ENCODE measurements around the gene CFHR5. TPM values are rescaled to one million over a fixed set of nuclear protein-coding genes. Genes with fewer than 3 reads are reported as not detected.
"Not testable (repeated sequence)": the region's sequence is repeated elsewhere in the genome, so short reads cannot be mapped to it uniquely, and the experiment has no call there.

The CFHR5 gene
- not detected in 2 replicates for total RNA-seq (2014; rRNA removed; shearing (Covaris generic))
- polyA plus RNA-seq (2016; fragmentation: Nextera tagmentation; extraction: Ambion mirVana) = not detected in 2 replicates
- long read RNA-seq = 0 reads

GRCh38 chr1:196977278-196977677, at the start of gene CFHR5:
CFHR5 (plus strand) TSS chr1:196977556; CDS start chr1:196977665, 109 bp downstream.
- Mint-ChIP-seq H3K9me3 (no peaks in the 10 kb centered on the region), H3K4me3 (no peak within 1 kb of the TSS), H3K27ac (no peak within 1 kb of the TSS; the same call in 1 of the 2 replicates), H3K27me3 (ENCODE audit: insufficient read depth, low read depth, poor library complexity) (no peaks in the 10 kb centered on the region), H3K4me1 (no peaks in the 10 kb centered on the region), H3K36me3 (ENCODE audit: low read depth) (no peaks in the 10 kb centered on the region)
- Histone ChIP-seq H4K20me1 (replicated peaks; ENCODE audit: insufficient read depth) (no peaks in the 10 kb centered on the region), H3K27me3 (ENCODE audit: insufficient read depth) (no peaks in the 10 kb centered on the region), H2AFZ (no peak within 1 kb of the TSS; the same call in 1 of the 2 replicates), H3K4me1 (ENCODE audit: insufficient read depth) (no peaks in the 10 kb centered on the region), H3K9me2 (ENCODE audit: insufficient read depth) (no peaks in the 10 kb centered on the region), H3F3A (replicated peaks; ENCODE audit: low read depth) (no peaks in the 10 kb centered on the region), H3K79me2 (replicated peaks; ENCODE audit: insufficient read depth) (no peaks in the 10 kb centered on the region), H3K27ac (ENCODE audit: low read depth) (no peak within 1 kb of the TSS), H3K36me3 (ENCODE audit: insufficient read depth) (no peaks in the 10 kb centered on the region), H3K4me3 (no peak within 1 kb of the TSS), H3K4me2 (no peak within 1 kb of the TSS)
- TF ChIP-seq, protein P1, sequence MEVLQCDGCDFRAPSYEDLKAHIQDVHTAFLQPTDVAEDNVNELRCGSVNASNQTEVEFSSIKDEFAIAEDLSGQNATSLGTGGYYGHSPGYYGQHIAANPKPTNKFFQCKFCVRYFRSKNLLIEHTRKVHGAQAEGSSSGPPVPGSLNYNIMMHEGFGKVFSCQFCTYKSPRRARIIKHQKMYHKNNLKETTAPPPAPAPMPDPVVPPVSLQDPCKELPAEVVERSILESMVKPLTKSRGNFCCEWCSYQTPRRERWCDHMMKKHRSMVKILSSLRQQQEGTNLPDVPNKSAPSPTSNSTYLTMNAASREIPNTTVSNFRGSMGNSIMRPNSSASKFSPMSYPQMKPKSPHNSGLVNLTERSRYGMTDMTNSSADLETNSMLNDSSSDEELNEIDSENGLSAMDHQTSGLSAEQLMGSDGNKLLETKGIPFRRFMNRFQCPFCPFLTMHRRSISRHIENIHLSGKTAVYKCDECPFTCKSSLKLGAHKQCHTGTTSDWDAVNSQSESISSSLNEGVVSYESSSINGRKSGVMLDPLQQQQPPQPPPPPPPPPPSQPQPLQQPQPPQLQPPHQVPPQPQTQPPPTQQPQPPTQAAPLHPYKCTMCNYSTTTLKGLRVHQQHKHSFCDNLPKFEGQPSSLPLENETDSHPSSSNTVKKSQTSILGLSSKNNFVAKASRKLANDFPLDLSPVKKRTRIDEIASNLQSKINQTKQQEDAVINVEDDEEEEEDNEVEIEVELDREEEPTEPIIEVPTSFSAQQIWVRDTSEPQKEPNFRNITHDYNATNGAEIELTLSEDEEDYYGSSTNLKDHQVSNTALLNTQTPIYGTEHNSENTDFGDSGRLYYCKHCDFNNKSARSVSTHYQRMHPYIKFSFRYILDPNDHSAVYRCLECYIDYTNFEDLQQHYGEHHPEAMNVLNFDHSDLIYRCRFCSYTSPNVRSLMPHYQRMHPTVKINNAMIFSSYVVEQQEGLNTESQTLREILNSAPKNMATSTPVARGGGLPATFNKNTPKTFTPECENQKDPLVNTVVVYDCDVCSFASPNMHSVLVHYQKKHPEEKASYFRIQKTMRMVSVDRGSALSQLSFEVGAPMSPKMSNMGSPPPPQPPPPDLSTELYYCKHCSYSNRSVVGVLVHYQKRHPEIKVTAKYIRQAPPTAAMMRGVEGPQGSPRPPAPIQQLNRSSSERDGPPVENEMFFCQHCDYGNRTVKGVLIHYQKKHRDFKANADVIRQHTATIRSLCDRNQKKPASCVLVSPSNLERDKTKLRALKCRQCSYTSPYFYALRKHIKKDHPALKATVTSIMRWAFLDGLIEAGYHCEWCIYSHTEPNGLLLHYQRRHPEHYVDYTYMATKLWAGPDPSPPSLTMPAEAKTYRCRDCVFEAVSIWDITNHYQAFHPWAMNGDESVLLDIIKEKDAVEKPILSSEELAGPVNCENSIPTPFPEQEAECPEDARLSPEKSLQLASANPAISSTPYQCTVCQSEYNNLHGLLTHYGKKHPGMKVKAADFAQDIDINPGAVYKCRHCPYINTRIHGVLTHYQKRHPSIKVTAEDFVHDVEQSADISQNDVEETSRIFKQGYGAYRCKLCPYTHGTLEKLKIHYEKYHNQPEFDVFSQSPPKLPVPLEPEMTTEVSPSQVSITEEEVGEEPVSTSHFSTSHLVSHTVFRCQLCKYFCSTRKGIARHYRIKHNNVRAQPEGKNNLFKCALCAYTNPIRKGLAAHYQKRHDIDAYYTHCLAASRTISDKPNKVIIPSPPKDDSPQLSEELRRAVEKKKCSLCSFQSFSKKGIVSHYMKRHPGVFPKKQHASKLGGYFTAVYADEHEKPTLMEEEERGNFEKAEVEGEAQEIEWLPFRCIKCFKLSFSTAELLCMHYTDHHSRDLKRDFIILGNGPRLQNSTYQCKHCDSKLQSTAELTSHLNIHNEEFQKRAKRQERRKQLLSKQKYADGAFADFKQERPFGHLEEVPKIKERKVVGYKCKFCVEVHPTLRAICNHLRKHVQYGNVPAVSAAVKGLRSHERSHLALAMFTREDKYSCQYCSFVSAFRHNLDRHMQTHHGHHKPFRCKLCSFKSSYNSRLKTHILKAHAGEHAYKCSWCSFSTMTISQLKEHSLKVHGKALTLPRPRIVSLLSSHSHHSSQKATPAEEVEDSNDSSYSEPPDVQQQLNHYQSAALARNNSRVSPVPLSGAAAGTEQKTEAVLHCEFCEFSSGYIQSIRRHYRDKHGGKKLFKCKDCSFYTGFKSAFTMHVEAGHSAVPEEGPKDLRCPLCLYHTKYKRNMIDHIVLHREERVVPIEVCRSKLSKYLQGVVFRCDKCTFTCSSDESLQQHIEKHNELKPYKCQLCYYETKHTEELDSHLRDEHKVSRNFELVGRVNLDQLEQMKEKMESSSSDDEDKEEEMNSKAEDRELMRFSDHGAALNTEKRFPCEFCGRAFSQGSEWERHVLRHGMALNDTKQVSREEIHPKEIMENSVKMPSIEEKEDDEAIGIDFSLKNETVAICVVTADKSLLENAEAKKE (CRISPR knock-in tag; IDR thresholded peaks at IDR 0.05) = no peak
- no peak for TF ChIP-seq ZNF331 (CRISPR knock-in tag; IDR thresholded peaks at IDR 0.05; ENCODE audit: low read depth)
- TF ChIP-seq ZNF114 (CRISPR knock-in tag; IDR thresholded peaks at IDR 0.05) = no peak
- no peak for TF ChIP-seq JUNB (IDR thresholded peaks at IDR 0.05; ENCODE audit: unreplicated experiment)
- no peak for TF ChIP-seq NANOG (IDR thresholded peaks at IDR 0.05; ENCODE audit: borderline replicate concordance)
- TF ChIP-seq EZH2 (IDR thresholded peaks at IDR 0.05; ENCODE audit: low read depth, unreplicated experiment) = no peak
- no peak for TF ChIP-seq CREB1 (CRISPR knock-in tag; IDR thresholded peaks at IDR 0.05; ENCODE audit: low read depth)
- TF ChIP-seq CTCF (conservative IDR thresholded peaks at IDR 0.05; ENCODE audit: low read depth in 2 of 2) = no peak
- TF ChIP-seq ETS1 (IDR thresholded peaks at IDR 0.05) = no peak
- no peak for TF ChIP-seq STAT1 (IDR thresholded peaks at IDR 0.05; ENCODE audit: unreplicated experiment)
- TF ChIP-seq EZH2phosphoT487 (IDR thresholded peaks at IDR 0.05; ENCODE audit: unreplicated experiment) = no peak
- ATAC-seq (no peak), DNase-seq (ENCODE audit: low spot score) (no peak)

DNA sequence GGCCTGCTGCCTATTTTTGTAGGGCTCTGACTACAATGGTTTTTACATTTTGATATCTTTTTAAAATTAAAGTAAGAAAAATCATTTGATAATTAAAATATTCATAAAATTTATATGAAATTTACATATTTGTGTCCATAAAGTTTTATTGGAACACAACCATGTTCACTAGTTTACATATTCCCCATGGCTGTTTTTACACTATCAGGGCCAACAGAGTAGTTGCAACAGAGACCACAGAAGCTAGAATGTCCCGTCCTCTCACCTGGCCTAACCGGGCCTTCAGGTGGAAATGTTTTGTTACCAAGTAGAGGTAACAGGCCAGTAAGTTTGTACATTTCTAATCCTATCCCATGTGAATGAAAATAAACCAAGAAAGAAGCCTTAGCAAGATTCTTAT, 44.5 kb upstream of the CFHR5 start:
- not testable (repeated sequence) for H3K4me2 ChIP-seq; ATAC-seq; H3K9me2 ChIP-seq (ENCODE audit: insufficient read depth); H3K27ac ChIP-seq (ENCODE audit: low read depth); H3K27me3 ChIP-seq (ENCODE audit: insufficient read depth); DNase-seq (ENCODE audit: low spot score); H3K4me3 ChIP-seq; H3K4me1 ChIP-seq (ENCODE audit: insufficient read depth); H3K4me1 Mint-ChIP-seq; H3K27ac Mint-ChIP-seq; H3K27me3 Mint-ChIP-seq (ENCODE audit: insufficient read depth, low read depth, poor library complexity); H3F3A ChIP-seq (replicated peaks; ENCODE audit: low read depth); H4K20me1 ChIP-seq (replicated peaks; ENCODE audit: insufficient read depth); H2AFZ ChIP-seq; H3K36me3 Mint-ChIP-seq (ENCODE audit: low read depth); H3K79me2 ChIP-seq (replicated peaks; ENCODE audit: insufficient read depth); H3K9me3 Mint-ChIP-seq; H3K36me3 ChIP-seq (ENCODE audit: insufficient read depth); H3K4me3 Mint-ChIP-seq

Data from GM23338 (cell line).